Suppressor macrophage treated with lipopolysaccharide for 1 hour (primary cell): Measurements from ENCODE around the gene ATP2C2.
"Not testable (repeated sequence)": the region's sequence is repeated elsewhere in the genome, so short reads cannot be mapped to it uniquely, and the experiment has no call there.

Source experiments
- DNase-seq, 3 donors: peaks; one replicate each; pipeline ENCODE4 v3.0.0-alpha.2; 2020 to 2022

ATP2C2 gene

GRCh38 chr16:84340325-84341040 is 27.9 kb upstream of the ATP2C2 start:
- peak; percentile 36 to 46 (median 44) for DNase-seq

GRCh38 chr16:84341528-84342295 is 26.6 kb upstream of the ATP2C2 start:
- no peak for DNase-seq

GRCh38 chr16:84343800-84344199 is 24.5 kb upstream of the ATP2C2 start:
- not testable (repeated sequence) for DNase-seq

- DNase-seq, result no peak
Observed at GRCh38 chr16:84344781-84345180, 23.6 kb upstream of the ATP2C2 start.

GRCh38 chr16:84347161-84347560 is 21.2 kb upstream of the ATP2C2 start:
- DNase-seq, result no peak

GRCh38 chr16:84348386-84348888 is 19.9 kb upstream of the ATP2C2 start:
- no peak for DNase-seq

- no peak for DNase-seq
Observed at GRCh38 chr16:84349862-84350684, 18.3 kb upstream of the ATP2C2 start.

GRCh38 chr16:84350685-84351400 is 17.5 kb upstream of the ATP2C2 start:
- DNase-seq, result no peak

GRCh38 chr16:84351630-84352029 is 16.7 kb upstream of the ATP2C2 start:
- DNase-seq, result no peak

- no peak for DNase-seq
Observed at GRCh38 chr16:84354306-84354705, 14.0 kb upstream of the ATP2C2 start.

GRCh38 chr16:84355149-84355548 is 13.2 kb upstream of the ATP2C2 start:
- no peak for DNase-seq

- no peak for DNase-seq
Observed at GRCh38 chr16:84356176-84356575, 12.2 kb upstream of the ATP2C2 start.

- no peak for DNase-seq
Observed at GRCh38 chr16:84356591-84357116, 11.7 kb upstream of the ATP2C2 start.

- DNase-seq, result peak; percentile 71 to 79 (median 71)
Observed at GRCh38 chr16:84357191-84357651, 11.1 kb upstream of the ATP2C2 start.

GRCh38 chr16:84358601-84359295 is 9.6 kb upstream of the ATP2C2 start:
- no peak for DNase-seq

- DNase-seq, result no peak
Observed at GRCh38 chr16:84359326-84359725, 9.0 kb upstream of the ATP2C2 start.

- no peak for DNase-seq
Observed at GRCh38 chr16:84360170-84360569, 8.2 kb upstream of the ATP2C2 start.

GRCh38 chr16:84360748-84361147 is 7.6 kb upstream of the ATP2C2 start:
- no peak for DNase-seq

GRCh38 chr16:84361546-84361945 is 6.8 kb upstream of the ATP2C2 start:
- no peak for DNase-seq

- no peak for DNase-seq
Observed at GRCh38 chr16:84362471-84362941, 5.8 kb upstream of the ATP2C2 start.

GRCh38 chr16:84366208-84366607 is 2.1 kb upstream of the ATP2C2 start:
- DNase-seq, result no peak
